Measurements from ENCODE around the gene ANTKMT.

The ANTKMT gene

GRCh38 chr16:715477-716199 lies 5.3 kb upstream of the ANTKMT start:
- DNase-seq (ENCODE audit: low spot score) = no peak

GRCh38 chr16:716200-716568 lies 4.8 kb upstream of the ANTKMT start:
- DNase-seq (ENCODE audit: low spot score) = peak; percentile 82

DNA sequence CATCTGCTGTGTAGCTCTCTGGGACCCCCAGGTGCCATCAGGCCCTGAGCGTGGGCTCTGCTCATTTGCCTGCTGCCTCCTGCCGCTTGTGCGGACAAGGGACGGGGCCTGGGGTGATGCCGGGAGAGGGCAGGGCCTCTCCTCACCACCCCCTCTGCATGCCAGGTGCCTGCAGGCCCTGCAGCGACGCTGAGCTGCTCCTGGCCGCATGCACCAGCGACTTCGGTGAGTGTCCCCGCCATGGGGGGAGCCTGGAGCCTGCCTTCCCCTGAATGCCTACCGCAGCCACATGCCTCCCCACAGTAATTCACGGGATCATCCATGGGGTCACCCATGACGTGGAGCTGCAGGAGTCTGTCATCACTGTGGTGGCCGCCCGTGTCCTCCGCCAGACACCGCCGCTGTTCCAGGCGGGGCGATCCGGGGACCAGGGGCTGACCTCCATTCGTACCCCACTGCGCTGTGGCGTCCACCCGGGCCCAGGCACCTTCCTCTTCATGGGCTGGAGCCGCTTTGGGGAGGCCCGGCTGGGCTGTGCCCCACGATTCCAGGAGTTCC lies 4.1 kb upstream of the ANTKMT start:
- no peak for DNase-seq (ENCODE audit: low spot score)

DNA sequence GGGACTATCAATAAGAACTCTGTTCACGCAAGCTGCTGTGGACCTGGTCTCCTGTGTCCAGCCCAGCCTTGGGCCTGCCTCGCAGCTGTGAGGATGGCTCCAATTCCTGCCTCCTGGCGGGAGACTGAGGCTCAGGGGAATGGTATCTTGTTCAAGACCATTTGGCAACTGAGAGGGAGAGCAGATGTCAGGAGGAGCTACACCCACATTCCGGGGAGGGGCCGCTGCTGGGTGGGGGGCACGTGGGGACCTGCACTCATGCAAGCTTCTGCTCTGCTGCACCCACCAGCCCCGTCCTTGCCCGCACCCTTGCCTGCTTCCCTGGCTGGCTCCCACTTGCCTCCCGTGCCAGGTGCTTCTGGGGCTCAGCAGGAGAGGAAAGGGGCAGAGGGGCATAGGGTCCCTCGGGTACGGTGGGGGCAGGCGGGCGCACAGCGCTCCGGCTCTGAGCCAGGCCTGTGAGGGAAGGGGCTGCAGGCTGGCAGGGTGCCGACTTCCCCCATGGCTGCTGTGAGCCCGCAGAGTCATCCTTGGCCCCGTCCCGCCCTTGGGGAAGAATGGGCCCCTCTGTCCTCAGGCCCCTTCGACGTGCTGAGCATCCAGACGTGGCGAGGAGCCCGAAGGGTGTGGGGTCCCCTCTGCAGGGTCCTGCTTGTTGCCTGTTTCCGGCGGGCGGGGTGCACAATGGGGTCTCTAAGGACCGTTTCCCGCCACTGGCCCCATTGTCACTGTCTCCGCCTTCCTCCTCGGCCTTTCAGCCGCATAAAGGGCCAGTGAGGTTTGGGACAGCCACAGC lies 3.3 kb upstream of the ANTKMT start:
- DNase-seq (ENCODE audit: low spot score) = no peak

- DNase-seq (ENCODE audit: low spot score) = no peak
These were observed 2.6 kb upstream of the ANTKMT start for GRCh38 chr16:718389-718788.

DNA sequence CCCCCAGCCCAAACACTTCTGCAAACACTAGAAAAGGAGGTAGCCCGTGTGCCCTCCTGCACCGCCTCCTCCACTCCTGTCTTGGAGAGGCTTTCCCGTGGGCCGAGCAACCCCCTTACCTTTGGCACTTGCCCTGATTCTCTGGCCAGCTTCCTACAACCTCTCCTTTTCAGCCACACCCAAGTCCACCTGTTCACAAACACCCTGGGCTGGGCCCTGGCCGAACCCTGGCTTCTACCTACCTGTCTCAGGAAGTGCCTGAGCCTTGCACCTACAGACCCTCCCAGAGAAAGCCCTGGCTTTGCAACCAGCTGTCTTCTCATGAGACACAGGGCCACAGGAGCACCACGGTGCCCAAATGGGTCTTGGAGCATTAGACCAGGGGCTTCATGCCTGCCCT lies 2.0 kb upstream of the ANTKMT start:
- DNase-seq (ENCODE audit: low spot score) = no peak

GRCh38 chr16:719815-720446 lies 1.0 kb upstream of the ANTKMT start:
- DNase-seq (ENCODE audit: low spot score) = no peak

DNA sequence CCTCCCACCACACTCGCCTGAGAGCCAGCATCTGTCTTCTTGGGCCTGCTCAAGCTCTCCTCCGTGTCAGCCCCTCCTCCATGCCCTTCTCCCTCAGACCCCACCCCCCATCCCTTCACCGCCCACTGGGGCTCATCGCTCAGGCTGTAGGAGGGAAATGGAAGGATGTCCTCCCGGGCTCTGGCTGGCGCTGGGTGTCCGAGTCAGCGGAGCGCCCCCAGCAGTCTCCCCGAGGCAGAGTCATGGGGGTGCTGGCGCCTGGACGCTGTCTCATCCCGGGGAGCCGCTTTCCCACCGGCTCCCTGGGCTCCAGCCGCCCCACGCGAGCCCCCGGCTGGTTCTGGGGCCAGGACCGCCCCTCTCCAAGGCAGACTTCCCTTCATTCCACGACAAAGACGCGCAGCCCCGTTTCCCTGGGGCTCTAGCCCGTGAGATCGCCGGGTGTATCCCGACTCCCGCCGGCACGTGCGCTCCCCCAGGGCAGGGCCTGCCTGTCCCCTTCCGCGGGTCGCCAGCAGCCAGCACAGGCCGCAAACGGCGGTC lies 428 bp upstream of the ANTKMT start:
- DNase-seq (ENCODE audit: low spot score) = peak; percentile 42

DNA sequence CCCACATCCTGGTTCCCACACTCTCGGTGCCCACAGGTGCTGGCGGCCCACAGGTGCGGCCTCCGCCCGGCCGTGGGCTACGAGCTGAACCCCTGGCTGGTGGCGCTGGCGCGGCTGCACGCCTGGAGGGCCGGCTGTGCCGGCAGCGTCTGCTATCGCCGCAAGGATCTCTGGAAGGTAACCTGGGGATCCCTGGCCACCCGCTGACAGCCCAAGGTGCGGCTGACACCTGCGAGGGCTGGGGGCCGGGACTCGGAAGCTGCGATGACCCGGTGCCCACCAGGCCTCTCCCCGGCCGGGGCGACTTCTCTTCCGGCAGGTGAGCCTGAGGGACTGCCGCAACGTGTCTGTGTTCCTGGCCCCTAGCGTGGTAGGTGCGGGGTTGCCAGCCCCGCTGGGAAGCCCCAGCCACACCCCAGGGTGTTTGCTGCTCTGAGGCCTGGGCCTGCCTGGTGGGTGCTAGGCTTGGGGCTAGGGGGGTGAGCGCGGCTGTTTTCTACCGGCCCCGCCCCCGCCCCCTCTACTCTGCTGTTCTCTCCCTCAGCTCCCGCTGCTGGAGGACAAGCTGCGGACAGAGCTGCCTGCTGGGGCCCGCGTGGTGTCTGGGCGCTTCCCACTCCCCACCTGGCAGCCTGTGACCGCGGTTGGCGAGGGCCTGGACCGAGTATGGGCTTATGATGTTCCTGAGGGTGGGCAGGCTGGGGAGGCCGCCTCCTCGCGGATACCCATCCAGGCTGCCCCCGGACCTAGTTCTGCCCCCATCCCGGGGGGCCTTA lies 1.0 kb downstream of the ANTKMT start:
- no peak for DNase-seq (ENCODE audit: low spot score)

DNA sequence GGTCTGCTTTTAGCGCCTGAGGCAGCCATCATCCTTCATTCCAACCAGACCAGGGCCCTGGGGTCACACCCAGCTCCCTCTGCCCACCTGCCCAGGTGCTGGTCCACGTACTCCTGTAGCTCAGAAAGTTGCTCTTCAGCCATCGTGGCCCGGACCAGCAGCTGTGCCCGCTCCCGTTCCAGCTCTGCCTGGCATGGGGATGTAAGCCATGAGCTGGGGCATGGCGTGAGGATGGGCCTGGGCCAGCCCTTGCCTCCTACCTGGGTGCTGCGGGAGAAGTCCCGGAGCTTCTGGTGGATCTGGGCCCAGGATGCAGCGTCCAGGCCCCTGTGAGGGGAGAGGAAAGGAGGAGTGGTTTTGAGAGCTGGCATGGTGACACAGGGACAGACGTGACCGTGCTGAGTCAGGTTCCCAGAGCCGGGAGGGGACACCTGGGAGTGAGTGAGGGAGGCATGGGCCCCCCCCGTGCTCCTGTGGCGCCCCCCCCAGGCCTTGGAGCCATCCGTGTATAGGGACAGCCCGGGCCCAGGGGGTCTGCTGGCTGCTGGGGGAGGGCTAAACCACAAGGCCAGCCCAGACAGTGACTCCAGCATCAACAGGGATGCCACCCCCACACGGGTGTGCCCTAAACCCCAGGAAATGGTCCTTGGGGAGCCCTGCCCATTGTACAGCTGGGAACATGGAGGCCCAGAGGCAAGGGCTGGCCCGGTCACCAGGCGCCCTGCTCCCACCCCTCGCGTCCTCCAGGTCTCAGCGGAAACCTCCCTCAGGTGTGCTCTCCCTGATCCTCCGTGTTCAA lies 2.1 kb downstream of the ANTKMT start:
- no peak for DNase-seq (ENCODE audit: low spot score)

- no peak for DNase-seq (ENCODE audit: low spot score)
These were observed 2.7 kb downstream of the ANTKMT start for GRCh38 chr16:723695-724094.

- no peak for DNase-seq (ENCODE audit: low spot score)
These were observed 3.5 kb downstream of the ANTKMT start for GRCh38 chr16:724188-725040.

GRCh38 chr16:725041-725376 lies 4.1 kb downstream of the ANTKMT start:
- no peak for DNase-seq (ENCODE audit: low spot score)

DNA sequence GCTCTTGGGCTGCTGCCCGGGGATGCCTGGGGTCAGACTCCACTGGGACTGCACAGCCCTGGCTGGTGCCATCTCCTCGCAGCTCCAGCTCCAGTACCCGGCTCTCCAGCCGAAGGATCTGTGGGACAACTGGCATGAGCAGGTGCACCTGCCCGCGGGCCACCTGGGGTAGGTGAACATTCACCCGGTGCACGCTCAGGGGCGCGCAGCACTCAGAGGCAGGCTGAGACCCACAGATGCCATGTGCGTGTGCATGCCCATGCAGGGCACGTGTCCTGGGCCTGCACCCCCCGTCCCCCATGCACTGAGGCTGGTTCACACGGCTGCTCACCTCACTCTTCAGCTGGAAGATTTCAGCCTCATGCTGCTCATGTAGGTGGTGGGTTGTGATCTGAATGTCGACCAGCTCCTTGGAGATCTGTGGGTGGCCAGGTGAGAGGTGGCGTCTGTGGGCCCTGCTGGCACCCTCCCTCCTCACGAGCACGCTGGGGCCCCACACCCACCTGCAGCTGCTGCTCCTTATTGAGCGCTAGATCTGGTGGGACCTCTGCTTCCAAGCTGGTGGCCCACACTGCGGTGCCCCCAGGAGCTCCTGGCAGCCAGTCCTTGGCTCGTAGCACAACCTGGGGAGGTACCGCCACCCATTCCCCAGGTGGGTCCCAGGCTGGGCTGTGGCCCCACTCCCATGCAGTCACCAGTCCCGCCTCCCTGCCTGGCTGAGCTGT lies 4.7 kb downstream of the ANTKMT start:
- DNase-seq (ENCODE audit: low spot score) = no peak

DNA sequence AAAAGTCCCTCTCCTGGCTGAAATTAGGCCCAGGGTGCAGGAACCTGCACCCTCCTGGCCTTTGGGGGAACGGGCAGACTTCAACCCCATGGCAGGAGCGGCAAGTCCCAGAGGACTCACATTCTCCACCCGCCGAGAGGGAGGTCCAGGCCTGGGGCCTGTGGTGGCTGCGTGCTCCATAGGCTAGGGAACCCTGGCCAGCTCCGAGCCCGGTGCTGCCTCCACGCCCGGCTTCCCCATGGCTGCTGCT lies 5.2 kb downstream of the ANTKMT start:
- DNase-seq (ENCODE audit: low spot score) = no peak

GRCh38 chr16:726438-727290 lies 5.7 kb downstream of the ANTKMT start, which contains the start of the genes CCDC78 and HAGHL:
Gene CCDC78, minus strand, starts transcription at chr16:726443. Its CDS starts 76 bp downstream, at chr16:726367.
Gene HAGHL, plus strand, starts transcription at chr16:727106. Its CDS starts 404 bp downstream, at chr16:727510.
- DNase-seq (ENCODE audit: low spot score) = no peak

GRCh38 chr16:727291-727977 lies 6.5 kb downstream of the ANTKMT start:
- DNase-seq (ENCODE audit: low spot score) = no peak

Measured in COLO829 (cell line).